Smooth muscle cell (in vitro differentiated cells): ENCODE measurements around the gene CENPB. TPM values are rescaled to one million over a fixed set of nuclear protein-coding genes. Genes with fewer than 3 reads are reported as not detected.

Experiments used
- DNase-seq: peaks from one replicate; lab custom pipeline; 2025; ENCODE audit not compliant: unreplicated experiment; lab: John Stamatoyannopoulos, UW
- H2AFZ ChIP-seq: fragments of 200-600 bp; sonication (generic); 2 replicates; pipeline ENCODE4 v1.6.0; 2016; ENCODE audit warnings: antibody characterized with exemption, low read depth, mild to moderate bottlenecking
- H3F3A ChIP-seq: fragments of 200-600 bp; sonication (generic); 2 replicates; pipeline ENCODE4 v1.6.0; 2017; ENCODE audit warnings: antibody characterized with exemption, low read depth
- H3K27ac ChIP-seq: fragments of 200-600 bp; sonication (generic); 2 replicates; pipeline ENCODE4 v1.5.1; 2016; ENCODE audit warnings: low read depth, mild to moderate bottlenecking
- H3K27me3 ChIP-seq: fragments of 200-600 bp; sonication (generic); 2 replicates; pipeline ENCODE4 v1.6.1; 2016; ENCODE audit warnings: low read depth, mild to moderate bottlenecking
- H3K36me3 ChIP-seq: fragments of 200-600 bp; sonication (generic); 2 replicates; pipeline ENCODE4 v1.5.1; 2016; ENCODE audit warnings: low read depth
- H3K4me1 ChIP-seq: fragments of 200-600 bp; sonication (generic); 2 replicates; pipeline ENCODE4 v1.5.1; 2016; ENCODE audit warnings: low read depth
- H3K4me2 ChIP-seq: fragments of 200-600 bp; sonication (generic); 2 replicates; pipeline ENCODE4 v1.6.0; 2016; ENCODE audit warnings: mild to moderate bottlenecking
- H3K4me3 ChIP-seq: fragments of 200-600 bp; sonication (generic); 2 replicates; pipeline ENCODE4 v1.5.1; 2016; ENCODE audit warnings: mild to moderate bottlenecking
- H3K79me2 ChIP-seq: fragments of 200-600 bp; sonication (generic); 2 replicates; pipeline ENCODE4 v1.6.0; 2016; ENCODE audit warnings: low read depth, mild to moderate bottlenecking
- H3K9ac ChIP-seq: fragments of 200-600 bp; sonication (generic); 2 replicates; pipeline ENCODE4 v1.6.0; 2016; ENCODE audit warnings: low read depth
- H3K9me3 ChIP-seq: fragments of 200-600 bp; sonication (generic); replicated peaks from 2 replicates; pipeline ENCODE4 v1.5.1; 2016; ENCODE audit warnings: low read depth
- H4K20me1 ChIP-seq: fragments of 200-600 bp; sonication (generic); 2 replicates; pipeline ENCODE4 v1.6.0; 2016; ENCODE audit warnings: low read depth
- WGBS: methylation state at CpG from one replicate; pipeline ENCODE4 v1.1.7; 2016; ENCODE audit warnings: low lambda C conversion rate; 5-methylcytosine and 5-hydroxymethylcytosine counted together
- polyA plus RNA-seq: library from polyadenylated mRNA; unstranded; fragments of >200 nt; fragmentation: Nextera tagmentation; extraction: Ambion mirVana; gene quantifications from 2 replicates; pipeline ENCODE4 v1.2.1, GENCODE V29; 2016
- total RNA-seq: library from RNA; depleted of rRNA; stranded (reverse); fragments of >200 nt; gene quantifications from 2 replicates; pipeline ENCODE4 v1.2.3, GENCODE V29; 2014
- TF ChIP-seq, protein P1 (sequence below): fragments of 200-600 bp; sonication (generic); IDR thresholded peaks from 2 replicates; pipeline ENCODE4 v1.5.1; 2017; ENCODE audit warnings: borderline replicate concordance, mild to moderate bottlenecking, antibody characterized with exemption; ENCODE audit not compliant: insufficient read depth, poor library complexity, severe bottlenecking

The CENPB gene
- total and polyA plus RNA-seq, 2 experiments from 2014 or later: 10.4 to 23.6 TPM

DNA sequence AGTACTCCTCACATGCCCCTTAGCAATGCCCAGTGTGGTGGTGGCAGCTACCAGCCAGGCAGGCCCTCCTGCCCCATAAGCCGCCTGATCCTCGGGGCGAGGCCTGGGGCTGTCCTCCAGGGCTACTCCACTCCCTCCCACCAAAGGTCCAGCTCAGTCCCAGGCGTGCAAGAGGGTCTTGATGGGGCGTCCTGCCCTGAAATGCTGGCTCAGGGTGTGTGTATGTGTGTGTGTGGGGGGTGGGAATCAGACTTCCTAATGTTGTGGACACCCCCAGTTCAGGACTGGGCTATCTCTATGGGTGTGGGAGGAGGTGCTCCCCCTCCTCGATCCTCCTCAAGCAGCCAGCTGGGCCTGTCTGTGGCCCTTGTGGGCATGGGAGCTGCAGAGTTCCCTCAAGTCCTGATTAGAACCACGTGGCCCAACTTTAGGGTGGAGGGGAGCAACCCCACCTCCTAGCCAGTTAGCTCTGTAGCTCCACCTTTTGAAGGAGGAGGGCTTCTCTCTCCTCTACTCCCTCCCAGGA lies 46.6 kb downstream of the CENPB start:
- H3K9me3 ChIP-seq: no peaks in the 10 kb centered on the region
- DNase-seq: no peak
- no peak overlapping the region for H3K27ac ChIP-seq
- WGBS: 83% methylated on average over 7 of the region's 7 CpGs
- H4K20me1 ChIP-seq: no peaks in the 10 kb centered on the region
- no peaks in the 10 kb centered on the region for H3K4me1 ChIP-seq
- H3K4me2 ChIP-seq: no peak overlapping the region
- no peaks in the 10 kb centered on the region for H3K27me3 ChIP-seq
- no peak overlapping the region for H2AFZ ChIP-seq
- no peak overlapping the region for H3K4me3 ChIP-seq
- TF ChIP-seq, protein P1, sequence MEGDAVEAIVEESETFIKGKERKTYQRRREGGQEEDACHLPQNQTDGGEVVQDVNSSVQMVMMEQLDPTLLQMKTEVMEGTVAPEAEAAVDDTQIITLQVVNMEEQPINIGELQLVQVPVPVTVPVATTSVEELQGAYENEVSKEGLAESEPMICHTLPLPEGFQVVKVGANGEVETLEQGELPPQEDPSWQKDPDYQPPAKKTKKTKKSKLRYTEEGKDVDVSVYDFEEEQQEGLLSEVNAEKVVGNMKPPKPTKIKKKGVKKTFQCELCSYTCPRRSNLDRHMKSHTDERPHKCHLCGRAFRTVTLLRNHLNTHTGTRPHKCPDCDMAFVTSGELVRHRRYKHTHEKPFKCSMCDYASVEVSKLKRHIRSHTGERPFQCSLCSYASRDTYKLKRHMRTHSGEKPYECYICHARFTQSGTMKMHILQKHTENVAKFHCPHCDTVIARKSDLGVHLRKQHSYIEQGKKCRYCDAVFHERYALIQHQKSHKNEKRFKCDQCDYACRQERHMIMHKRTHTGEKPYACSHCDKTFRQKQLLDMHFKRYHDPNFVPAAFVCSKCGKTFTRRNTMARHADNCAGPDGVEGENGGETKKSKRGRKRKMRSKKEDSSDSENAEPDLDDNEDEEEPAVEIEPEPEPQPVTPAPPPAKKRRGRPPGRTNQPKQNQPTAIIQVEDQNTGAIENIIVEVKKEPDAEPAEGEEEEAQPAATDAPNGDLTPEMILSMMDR: no peak
- no peaks in the 10 kb centered on the region for H3K79me2 ChIP-seq
- H3K36me3 ChIP-seq: no peaks in the 10 kb centered on the region
- H3K9ac ChIP-seq: no peak overlapping the region
- H3F3A ChIP-seq: no peaks in the 10 kb centered on the region

GRCh38 chr20:3739054-3739925 lies 47.2 kb downstream of the CENPB start:
- no peaks in the 10 kb centered on the region for H3K36me3 ChIP-seq
- no peaks in the 10 kb centered on the region for H3K9me3 ChIP-seq
- no peak overlapping the region for H3K4me3 ChIP-seq
- H3K9ac ChIP-seq: no peak overlapping the region
- H3K4me2 ChIP-seq: no peak overlapping the region
- TF ChIP-seq, protein P1: no peak
- no peaks in the 10 kb centered on the region for H3F3A ChIP-seq
- no peak overlapping the region for H3K27ac ChIP-seq
- DNase-seq: no peak
- H2AFZ ChIP-seq: no peak overlapping the region
- no peaks in the 10 kb centered on the region for H3K27me3 ChIP-seq
- no peaks in the 10 kb centered on the region for H3K79me2 ChIP-seq
- 80% methylated on average over 19 of the region's 19 CpGs for WGBS
- H4K20me1 ChIP-seq: no peaks in the 10 kb centered on the region
- no peaks in the 10 kb centered on the region for H3K4me1 ChIP-seq

GRCh38 chr20:3738111-3739053 lies 48.2 kb downstream of the CENPB start:
- Histone ChIP-seq H3F3A (no peaks in the 10 kb centered on the region), H3K36me3 (no peaks in the 10 kb centered on the region), H3K79me2 (no peaks in the 10 kb centered on the region), H3K9ac (no peak overlapping the region), H4K20me1 (no peaks in the 10 kb centered on the region), H3K27me3 (no peaks in the 10 kb centered on the region), H3K4me1 (no peaks in the 10 kb centered on the region), H2AFZ (no peak overlapping the region), H3K27ac (no peak overlapping the region), H3K4me3 (no peak overlapping the region), H3K4me2 (no peak overlapping the region), H3K9me3 (no peaks in the 10 kb centered on the region)
- DNase-seq: no peak
- 77% methylated on average over 11 of the region's 11 CpGs for WGBS
- TF ChIP-seq, protein P1: no peak
